Nephron (organoid): ENCODE results near the gene SLMAP.

Experiments used
- H3K27ac Mint-ChIP-seq, 3 experiments: 2 replicates each; pipeline ENCODE4 v1.8.0; 2020; ENCODE audit warnings: mixed read lengths in 3 of 3, mild to moderate bottlenecking in 2 of 3, moderate library complexity in 1 of 3
- H3K27me3 Mint-ChIP-seq: 2 replicates; pipeline ENCODE4 v1.8.0; 2021; ENCODE audit warnings: low read depth, mild to moderate bottlenecking, moderate library complexity, mixed read lengths
- H3K36me3 Mint-ChIP-seq: 2 replicates; pipeline ENCODE4 v1.8.0; 2020; ENCODE audit warnings: low read depth, mixed read lengths
- H3K4me1 Mint-ChIP-seq: 2 replicates; pipeline ENCODE4 v1.8.0; 2020; ENCODE audit warnings: mixed read lengths
- H3K4me3 Mint-ChIP-seq, 3 experiments: 2 replicates each; pipeline ENCODE4 v1.8.0; 2020; ENCODE audit warnings: mild to moderate bottlenecking in 3 of 3, mixed read lengths in 3 of 3, moderate library complexity in 2 of 3
- H3K9me3 Mint-ChIP-seq: 2 replicates; pipeline ENCODE4 v1.8.0; 2020; ENCODE audit warnings: mixed read lengths
- CTCF ChIP-seq, 3 experiments: fragments of 200-600 bp; sonication (generic); IDR thresholded peaks; one replicate each; pipeline ENCODE4 v1.5.0; 2021; ENCODE audit warnings: antibody characterized with exemption in 3 of 3; ENCODE audit not compliant: unreplicated experiment in 3 of 3

SLMAP gene

GRCh38 chr3:57717205-57717868 is 38.8 kb upstream of the SLMAP start:
- no peak overlapping the region for H3K4me3 Mint-ChIP-seq
- H3K9me3 Mint-ChIP-seq = no peaks in the 10 kb centered on the region
- no peaks in the 10 kb centered on the region for H3K4me1 Mint-ChIP-seq
- no peak for TF ChIP-seq CTCF (IDR thresholded peaks at IDR 0.05; ENCODE audit: unreplicated experiment in 3 of 3)
- H3K27me3 Mint-ChIP-seq = peaks cover 3% of the 10 kb centered on the region
- H3K27ac Mint-ChIP-seq = no peak overlapping the region
- no peaks in the 10 kb centered on the region for H3K36me3 Mint-ChIP-seq

- Mint-ChIP-seq H3K9me3 (no peaks in the 10 kb centered on the region), H3K4me3 (no peak overlapping the region), H3K36me3 (no peaks in the 10 kb centered on the region), H3K27me3 (peaks cover 4% of the 10 kb centered on the region), H3K4me1 (no peaks in the 10 kb centered on the region), H3K27ac (no peak overlapping the region)
- TF ChIP-seq CTCF (IDR thresholded peaks at IDR 0.05; ENCODE audit: unreplicated experiment in 3 of 3) = no peak
These were observed 38.0 kb upstream of the SLMAP start for GRCh38 chr3:57718118-57718517.

GRCh38 chr3:57726397-57726796 is 29.7 kb upstream of the SLMAP start:
- H3K27ac Mint-ChIP-seq = no peak overlapping the region
- no peak for TF ChIP-seq CTCF (IDR thresholded peaks at IDR 0.05; ENCODE audit: unreplicated experiment in 3 of 3)
- no peaks in the 10 kb centered on the region for H3K36me3 Mint-ChIP-seq
- H3K4me1 Mint-ChIP-seq = peaks cover 15% of the 10 kb centered on the region
- peaks cover 4% of the 10 kb centered on the region for H3K27me3 Mint-ChIP-seq
- H3K4me3 Mint-ChIP-seq = no peak overlapping the region
- H3K9me3 Mint-ChIP-seq = no peaks in the 10 kb centered on the region

- TF ChIP-seq CTCF (IDR thresholded peaks at IDR 0.05; ENCODE audit: unreplicated experiment in 3 of 3) = no peak
These were observed 29.0 kb upstream of the SLMAP start for GRCh38 chr3:57727106-57727505.

GRCh38 chr3:57729334-57730045 is 26.6 kb upstream of the SLMAP start:
- Mint-ChIP-seq H3K36me3 (no peaks in the 10 kb centered on the region), H3K4me1 (peaks cover 17% of the 10 kb centered on the region), H3K27ac (no peak overlapping the region), H3K4me3 (no peak overlapping the region), H3K27me3 (no peaks in the 10 kb centered on the region), H3K9me3 (no peaks in the 10 kb centered on the region)
- no peak for TF ChIP-seq CTCF (IDR thresholded peaks at IDR 0.05; ENCODE audit: unreplicated experiment in 3 of 3)

More at GRCh38 chr3:57727106-57727505, 29.0 kb upstream of the SLMAP start:
- Mint-ChIP-seq H3K27me3 (peaks cover 3% of the 10 kb centered on the region), H3K4me1 (peaks cover 17% of the 10 kb centered on the region), H3K9me3 (no peaks in the 10 kb centered on the region), H3K27ac (no peak overlapping the region), H3K4me3 (no peak overlapping the region), H3K36me3 (no peaks in the 10 kb centered on the region)

- Mint-ChIP-seq H3K36me3 (no peaks in the 10 kb centered on the region), H3K4me3 (no peak overlapping the region), H3K4me1 (peaks cover 17% of the 10 kb centered on the region), H3K9me3 (no peaks in the 10 kb centered on the region), H3K27me3 (no peaks in the 10 kb centered on the region), H3K27ac (no peak overlapping the region)
- TF ChIP-seq CTCF (IDR thresholded peaks at IDR 0.05; ENCODE audit: unreplicated experiment in 3 of 3) = no peak
These were observed 25.4 kb upstream of the SLMAP start for GRCh38 chr3:57730682-57731081.
